Aorta (tissue), 5 donors: ENCODE results near the gene ESPL1. TPM values are rescaled to one million over a fixed set of nuclear protein-coding genes. Genes with fewer than 3 reads are reported as not detected.

Source experiments
- ATAC-seq: fragments of 200-7000 bp; cut with Tn5 transposase; one replicate; pipeline ENCODE4 v1.9.1; 2022; ENCODE audit warnings: moderate library complexity; ENCODE audit not compliant: low FRiP score
- DNase-seq, 2 donors: peaks; one replicate each; pipeline ENCODE4 v3.0.0-alpha.2; 2020
- H3K27ac ChIP-seq, 2 donors: one replicate each; pipeline ENCODE4 v1.5.1; 2013; ENCODE audit warnings: low read length in 2 of 2, mild to moderate bottlenecking in 2 of 2, moderate library complexity in 2 of 2, control low read depth in 1 of 2, inconsistent platforms in 1 of 2, low read depth in 1 of 2
- H3K27me3 ChIP-seq, 2 donors: one replicate each; pipeline ENCODE4 v1.6.1; 2013; ENCODE audit warnings: control low read depth in 1 of 2, low read length in 1 of 2, mild to moderate bottlenecking in 1 of 2, moderate library complexity in 1 of 2; ENCODE audit not compliant: insufficient read depth in 2 of 2, control insufficient read depth in 1 of 2
- H3K36me3 ChIP-seq, 2 donors: one replicate each; pipeline ENCODE4 v1.6.1; 2013; ENCODE audit warnings: control low read depth in 1 of 2, low read length in 1 of 2, mild to moderate bottlenecking in 1 of 2; ENCODE audit not compliant: insufficient read depth in 2 of 2, control insufficient read depth in 1 of 2
- H3K4me1 ChIP-seq, 2 donors: one replicate each; pipeline ENCODE4 v1.6.1; 2013; ENCODE audit warnings: low read length in 2 of 2, control low read depth in 1 of 2, mild to moderate bottlenecking in 1 of 2, moderate library complexity in 1 of 2; ENCODE audit not compliant: insufficient read depth in 2 of 2, control insufficient read depth in 1 of 2
- H3K4me3 ChIP-seq, 2 donors: one replicate each; pipeline ENCODE4 v1.5.1; 2013; ENCODE audit warnings: low read length in 2 of 2, control low read depth in 1 of 2, mild to moderate bottlenecking in 1 of 2
- H3K9me3 ChIP-seq: one replicate; pipeline ENCODE4 v1.6.1; 2013; ENCODE audit warnings: mild to moderate bottlenecking, low read length; ENCODE audit not compliant: control insufficient read depth
- WGBS, 2 donors: extraction: QIAGEN DNeasy Blood & Tissue Kit; methylation state at CpG; one replicate each; pipeline ENCODE4 v1.1.7; 2013; 5-methylcytosine and 5-hydroxymethylcytosine counted together
- intact Hi-C, 2 donors: fragments of 100-400 bp; cut with DNase I; formaldehyde crosslinking; loops; one replicate each; pipeline versions ENCODE4 v1.14.2 to v1.15.0; 2022
- polyA plus RNA-seq, 2 donors: library from polyadenylated mRNA; stranded (reverse); fragments of 200-250 nt; gene quantifications; one replicate each; pipeline ENCODE4 v1.2.3, GENCODE V29; 2013
- total RNA-seq, 2 donors: library from RNA; stranded (reverse); fragmentation: NEBNext Ultra II Directional; extraction: Animal tissue kit (Norgen Biotek cat#: 25700); gene quantifications; one replicate each; pipeline ENCODE4 v1.2.1, GENCODE V29; 2021
- donor health status: healthy with polysubstance abuse.
- donor health status: Bipolar disorder and iron deficiency.
- donor health status: DM: no; HTN: no; CAD: no.
- donor health status: DM: no; HTN: no; CAD: no.
- donor health status: DM: yes; HTN: yes; CAD: no.

The ESPL1 gene
- total and polyA plus RNA-seq, 4 donors = 0.38 to 2.8 (median 1.5) TPM

- peak; percentile 13 to 50 for DNase-seq
- no peak overlapping the region for H3K4me3 ChIP-seq
- H3K27me3 ChIP-seq = no peaks in the 10 kb centered on the region
- intact Hi-C loops = loop anchor here in 1 of 2 donors (5.0 kb wide), 1 partner anchor 44 kb away; the partner anchor contains the start of gene ESPL1
- no peak for ATAC-seq
- no peaks in the 10 kb centered on the region for H3K4me1 ChIP-seq
- peak overlapping the region; percentile 59 to 69 for H3K27ac ChIP-seq
- WGBS, 2 donors = 29 to 30% methylated on average over 4 of the region's 4 CpGs
- no peaks in the 10 kb centered on the region for H3K9me3 ChIP-seq
- peaks cover 0 to 2% of the 10 kb centered on the region in 2 donors for H3K36me3 ChIP-seq
Measured at GRCh38 chr12:53222806-53223261, 45.3 kb upstream of the ESPL1 start.

DNA sequence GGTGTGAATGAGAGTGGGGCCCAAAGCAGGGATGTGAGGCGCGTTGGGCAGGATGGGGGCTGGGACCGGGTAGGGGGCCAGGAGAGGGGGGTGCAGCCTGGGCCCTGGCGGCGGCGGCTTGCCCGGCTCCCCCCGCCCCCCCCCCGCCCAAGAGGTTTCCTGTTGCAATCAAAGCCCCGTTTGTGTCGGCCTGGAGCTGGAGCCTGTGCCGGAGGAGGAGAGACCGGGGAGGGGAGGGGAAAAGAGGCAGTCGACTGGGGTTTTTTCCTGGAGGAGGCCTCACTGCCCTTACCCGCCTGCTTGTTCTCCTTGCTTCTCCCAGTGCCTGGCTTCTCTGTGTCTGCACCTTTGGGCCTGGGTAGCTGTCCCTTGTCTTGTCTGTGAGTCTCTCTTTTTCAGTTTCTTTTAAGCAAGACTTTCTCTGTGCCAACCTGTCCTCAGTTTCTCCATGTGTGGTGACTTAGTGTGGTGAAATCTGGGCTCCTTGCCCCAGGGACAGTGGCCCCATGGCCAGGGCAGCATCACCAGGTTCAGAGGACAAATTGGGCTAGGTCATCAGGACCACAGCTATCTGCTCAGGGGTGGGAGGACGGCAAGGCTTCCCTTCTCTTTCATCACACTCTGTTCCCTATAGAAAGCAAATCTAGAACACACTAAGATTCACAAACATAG is 44.6 kb upstream of the ESPL1 start:
- ATAC-seq (no peak), DNase-seq (peak; percentile 77 to 79)
- Histone ChIP-seq H3K27ac (peak overlapping the region in 1 of 2 donors; percentile 69), H3K27me3 (no peaks in the 10 kb centered on the region), H3K4me3 (no peak overlapping the region), H3K36me3 (peaks cover 0 to 2% of the 10 kb centered on the region in 2 donors), H3K4me1 (no peaks in the 10 kb centered on the region), H3K9me3 (no peaks in the 10 kb centered on the region)
- 6 to 17% methylated on average over 11 to 16 of the region's 16 CpGs for WGBS, 2 donors
- intact Hi-C loops = loop anchor here in 1 of 2 donors (5.0 kb wide), 1 partner anchor 44 kb away; the partner anchor contains the start of gene ESPL1

DNA sequence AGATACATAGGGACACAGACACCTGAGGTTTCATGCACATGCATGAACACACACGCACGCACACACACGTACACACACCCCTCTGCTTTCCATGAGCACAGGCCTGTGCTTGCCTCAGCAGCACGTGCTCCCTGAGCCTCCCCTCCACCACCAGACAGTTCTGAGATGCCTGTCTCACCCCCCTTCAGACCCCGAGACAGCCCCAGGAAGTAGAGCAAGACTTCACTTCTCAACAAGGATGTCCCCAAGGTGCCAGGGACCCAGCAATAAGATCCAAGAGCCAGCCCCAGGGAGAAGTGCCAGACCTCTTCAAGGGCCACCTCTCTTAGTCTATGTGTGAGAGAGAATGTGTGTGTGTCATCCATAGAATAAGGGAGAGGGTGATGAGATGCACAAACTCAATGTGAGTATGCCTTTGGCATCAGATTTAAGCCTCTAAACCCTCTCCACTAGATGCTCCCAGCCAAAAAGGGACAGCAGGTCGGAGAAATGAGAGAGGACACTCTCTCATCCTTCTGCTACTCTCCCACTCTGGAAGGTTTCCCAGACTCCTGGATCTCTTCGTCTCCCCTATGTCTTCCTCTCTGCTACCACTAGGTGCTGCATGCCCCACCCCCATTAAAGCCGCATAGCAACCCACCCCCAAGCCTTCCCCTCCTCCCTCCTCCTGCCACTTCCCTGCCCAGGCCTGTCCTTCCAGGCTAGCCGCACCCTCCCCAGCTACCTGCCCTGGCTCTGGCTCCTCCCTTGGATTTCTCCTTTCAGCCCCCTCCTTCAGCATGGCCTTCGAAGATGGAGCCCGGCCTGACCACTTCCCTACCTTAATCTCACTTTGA is 43.8 kb upstream of the ESPL1 start:
- intact Hi-C loops = loop anchor here in 1 of 2 donors (5.0 kb wide), 1 partner anchor 43 kb away; the partner anchor contains the start of gene ESPL1
- no peaks in the 10 kb centered on the region for H3K4me1 ChIP-seq
- ATAC-seq (no peak), DNase-seq (peak; percentile 26 to 51)
- H3K27ac ChIP-seq = peak overlapping the region; percentile 14 to 77
- H3K27me3 ChIP-seq = no peaks in the 10 kb centered on the region
- 44 to 51% methylated on average over 11 of the region's 11 CpGs for WGBS, 2 donors
- peaks cover 0 to 2% of the 10 kb centered on the region in 2 donors for H3K36me3 ChIP-seq
- H3K9me3 ChIP-seq = no peaks in the 10 kb centered on the region
- H3K4me3 ChIP-seq = no peak overlapping the region

DNA sequence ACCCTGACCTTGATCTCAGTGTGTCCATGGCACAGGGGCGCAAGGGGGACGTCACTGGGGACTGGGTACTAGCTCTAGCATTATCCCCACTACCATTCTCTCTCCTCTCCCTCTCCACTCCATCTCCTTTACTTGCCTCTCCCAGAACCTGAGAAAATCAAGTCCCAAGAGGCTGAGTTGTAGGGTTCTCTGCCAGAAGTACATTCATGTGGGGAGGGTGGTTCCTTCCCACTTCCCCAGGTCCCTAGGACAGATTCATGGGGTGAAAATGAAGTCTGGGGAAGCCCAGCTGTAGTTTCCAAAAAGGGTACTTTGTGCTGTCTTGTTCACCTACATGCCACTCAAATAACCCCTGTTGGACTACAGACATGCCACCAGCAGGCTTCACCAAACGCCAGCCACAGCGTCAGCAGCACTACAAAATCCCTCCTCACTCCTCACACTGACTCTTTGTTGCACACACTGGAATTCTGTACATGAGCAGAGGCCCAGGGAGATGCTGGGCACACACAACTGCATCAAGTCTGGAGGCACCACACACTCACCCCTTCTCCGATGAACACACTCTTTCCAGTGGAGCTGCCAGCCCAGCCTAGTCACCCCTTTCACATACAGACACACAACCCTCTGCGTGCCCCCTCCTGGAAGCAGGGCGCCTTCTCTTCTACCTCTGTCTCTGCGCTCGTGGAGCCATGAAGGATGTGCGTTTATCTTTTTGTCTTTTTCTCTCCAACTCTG is 43.0 kb upstream of the ESPL1 start:
- DNase-seq (peak; percentile 56 to 89), ATAC-seq (no peak)
- intact Hi-C loops = loop anchor here in 1 of 2 donors (5.0 kb wide), 1 partner anchor 42 kb away; the partner anchor contains the start of gene ESPL1
- H3K9me3 ChIP-seq = no peaks in the 10 kb centered on the region
- no peak overlapping the region for H3K4me3 ChIP-seq
- H3K27ac ChIP-seq = peak overlapping the region; percentile 5 to 77
- H3K27me3 ChIP-seq = no peaks in the 10 kb centered on the region
- H3K4me1 ChIP-seq = no peaks in the 10 kb centered on the region
- peaks cover 0 to 2% of the 10 kb centered on the region in 2 donors for H3K36me3 ChIP-seq
- WGBS, 2 donors = 26 to 34% methylated on average over 10 of the region's 10 CpGs

DNA sequence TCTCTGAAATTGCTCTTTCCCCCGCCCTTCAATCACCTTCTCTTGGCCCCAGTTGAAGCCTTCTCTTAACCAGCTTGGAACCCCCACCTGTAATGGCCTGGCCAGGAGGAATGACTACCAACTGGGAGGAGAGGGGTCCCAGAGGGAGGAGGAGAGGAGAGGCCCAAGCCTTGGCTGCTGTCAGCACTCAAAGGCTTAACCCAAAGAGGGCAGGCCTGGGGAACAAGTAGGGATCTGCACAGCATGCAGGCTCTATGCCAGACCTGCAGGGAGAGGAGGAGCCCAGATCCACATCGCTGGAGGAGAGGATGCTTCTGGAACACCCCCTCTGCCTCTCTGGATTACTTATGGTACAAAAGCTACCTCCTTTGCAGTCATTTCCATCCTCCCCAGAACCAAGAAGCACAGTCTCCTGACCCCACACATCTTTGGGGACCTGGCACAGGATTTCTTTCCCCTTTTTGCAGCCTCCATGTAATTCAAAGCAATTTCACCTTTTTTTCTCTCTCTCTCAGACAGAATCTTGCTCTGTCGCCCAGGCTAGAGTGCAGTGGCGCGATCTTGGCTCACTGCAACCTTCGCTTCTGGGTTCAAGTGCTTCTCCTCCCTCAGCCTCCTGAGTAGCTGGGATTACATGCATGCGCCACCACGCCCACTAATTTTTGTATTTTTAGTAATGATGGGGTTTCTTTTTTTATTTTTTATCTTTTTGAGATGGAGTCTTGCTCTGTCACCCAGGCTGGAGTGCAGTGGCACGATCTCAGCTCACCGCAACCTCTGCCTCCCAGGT is 42.3 kb upstream of the ESPL1 start:
- peak; percentile 37 to 61 for DNase-seq
- Histone ChIP-seq H3K9me3 (no peaks in the 10 kb centered on the region), H3K4me1 (no peaks in the 10 kb centered on the region), H3K4me3 (no peak overlapping the region), H3K27me3 (no peaks in the 10 kb centered on the region), H3K36me3 (peaks cover 0 to 2% of the 10 kb centered on the region in 2 donors), H3K27ac (peak overlapping the region in 1 of 2 donors; percentile 5)
- no peak for ATAC-seq
- WGBS, 2 donors = 72 to 79% methylated on average over 10 of the region's 10 CpGs
- intact Hi-C loops = no loop called here

DNA sequence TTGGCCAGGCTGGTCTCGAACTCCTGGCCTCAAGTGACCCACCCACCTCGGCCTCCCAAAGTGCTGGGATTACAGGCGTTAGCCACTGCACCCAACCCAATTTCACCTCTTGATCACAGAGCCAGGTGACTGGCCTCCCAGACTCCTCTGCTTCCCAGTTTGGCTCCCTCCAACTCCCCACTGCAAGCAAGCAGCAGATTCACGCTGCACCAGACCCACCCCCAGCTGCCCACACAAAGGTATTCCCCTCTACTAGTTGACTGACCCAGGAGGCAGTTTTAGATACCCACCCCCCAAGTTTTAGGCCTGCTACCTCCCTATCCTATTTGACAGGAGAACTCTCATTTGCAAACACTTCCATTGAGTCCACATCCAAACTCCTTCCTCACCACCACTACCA is 41.3 kb upstream of the ESPL1 start:
- no peaks in the 10 kb centered on the region for H3K4me1 ChIP-seq
- no peak overlapping the region for H3K27ac ChIP-seq
- peaks cover 0 to 2% of the 10 kb centered on the region in 2 donors for H3K36me3 ChIP-seq
- intact Hi-C loops = no loop called here
- no peak for ATAC-seq
- DNase-seq = peak; percentile 24 to 63
- H3K4me3 ChIP-seq = no peak overlapping the region
- no peaks in the 10 kb centered on the region for H3K9me3 ChIP-seq
- WGBS, 2 donors = 91 to 95% methylated on average over 4 of the region's 4 CpGs
- no peaks in the 10 kb centered on the region for H3K27me3 ChIP-seq

DNA sequence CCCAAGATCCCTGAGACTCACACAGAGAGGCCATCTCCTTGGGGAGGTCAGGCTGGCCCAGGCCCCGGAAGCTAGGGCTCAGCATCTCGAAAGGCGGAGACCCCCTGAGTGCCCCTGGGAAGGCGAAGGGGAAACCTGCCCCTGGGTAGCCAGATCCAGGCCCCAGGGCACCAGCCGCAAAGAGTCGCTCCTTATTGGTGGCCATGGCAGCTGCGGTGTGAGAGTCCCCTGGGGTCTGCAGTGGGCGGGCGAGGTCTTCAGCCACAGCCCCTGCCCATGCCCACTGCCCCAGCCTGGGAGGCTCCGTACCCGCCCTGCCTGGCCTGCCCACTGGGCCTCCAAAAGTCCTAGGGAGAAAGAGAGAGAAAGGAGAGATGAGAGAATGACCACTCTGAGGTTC is 40.8 kb upstream of the ESPL1 start:
- no peaks in the 10 kb centered on the region for H3K27me3 ChIP-seq
- intact Hi-C loops = no loop called here
- no peak overlapping the region for H3K27ac ChIP-seq
- 94% methylated on average over 11 of the region's 11 CpGs for WGBS, 2 donors
- H3K36me3 ChIP-seq = peaks cover 0 to 2% of the 10 kb centered on the region in 2 donors
- ATAC-seq = no peak
- peak; percentile 36 to 64 for DNase-seq
- no peaks in the 10 kb centered on the region for H3K9me3 ChIP-seq
- H3K4me3 ChIP-seq = no peak overlapping the region
- no peaks in the 10 kb centered on the region for H3K4me1 ChIP-seq

DNA sequence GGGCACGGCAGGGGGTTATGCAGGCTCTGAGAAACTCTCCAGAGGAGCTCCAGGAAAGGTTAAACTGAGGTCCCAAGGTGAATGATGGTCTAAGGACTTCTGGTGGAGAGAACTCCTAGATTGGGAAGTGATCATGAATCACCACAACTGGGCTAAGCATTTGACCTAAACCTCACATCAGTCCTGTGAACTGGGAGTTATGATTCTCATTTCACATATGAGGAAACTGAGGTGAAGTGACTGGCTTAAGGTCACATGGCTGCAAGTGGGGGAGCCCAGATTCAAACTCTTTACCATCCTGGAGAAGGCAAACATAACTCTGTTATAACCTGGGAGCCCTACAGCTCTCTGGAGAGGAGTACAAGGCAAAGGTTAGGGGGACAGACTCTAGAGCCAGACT is 40.3 kb upstream of the ESPL1 start:
- 43 to 88% methylated on average over 1 of the region's 1 CpG for WGBS, 2 donors
- H3K27me3 ChIP-seq = no peaks in the 10 kb centered on the region
- H3K27ac ChIP-seq = no peak overlapping the region
- ATAC-seq = no peak
- H3K9me3 ChIP-seq = no peaks in the 10 kb centered on the region
- intact Hi-C loops = no loop called here
- H3K36me3 ChIP-seq = peaks cover 0 to 2% of the 10 kb centered on the region in 2 donors
- H3K4me3 ChIP-seq = no peak overlapping the region
- DNase-seq = peak; percentile 2 to 4
- no peaks in the 10 kb centered on the region for H3K4me1 ChIP-seq
